HG02610 (cell line): ENCODE measurements around the gene DLG2.
A peak's percentile ranks its signal among the peaks of the same experiment; 100 is the strongest.

Source experiments
- ATAC-seq: cut with Tn5 transposase; IDR thresholded peaks from one replicate; pipeline ENCODE4 v1.9.1; 2021; ENCODE audit warnings: mild to moderate bottlenecking, moderate library complexity; ENCODE audit not compliant: unreplicated experiment

The DLG2 gene

DNA sequence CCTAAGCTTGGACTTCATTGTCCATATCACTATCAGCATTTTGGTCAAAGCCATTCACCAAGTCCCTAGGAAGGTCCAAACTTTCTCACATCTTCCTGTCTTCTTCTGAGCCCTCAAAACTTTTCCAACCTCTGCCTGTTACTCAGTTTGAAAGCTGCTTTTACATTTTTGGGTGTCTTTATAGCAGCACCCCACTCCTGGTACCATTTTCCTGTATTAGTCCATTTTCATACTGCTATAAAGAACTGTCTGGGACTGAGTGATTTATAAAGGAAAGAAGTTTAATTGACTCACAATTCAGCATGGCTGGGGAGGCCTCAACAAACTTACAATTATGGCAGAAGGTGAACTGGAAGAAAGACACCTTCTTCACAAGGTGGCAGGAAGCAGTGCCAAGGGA, 1624.0 kb downstream of the DLG2 start:
- ATAC-seq = no peak

DNA sequence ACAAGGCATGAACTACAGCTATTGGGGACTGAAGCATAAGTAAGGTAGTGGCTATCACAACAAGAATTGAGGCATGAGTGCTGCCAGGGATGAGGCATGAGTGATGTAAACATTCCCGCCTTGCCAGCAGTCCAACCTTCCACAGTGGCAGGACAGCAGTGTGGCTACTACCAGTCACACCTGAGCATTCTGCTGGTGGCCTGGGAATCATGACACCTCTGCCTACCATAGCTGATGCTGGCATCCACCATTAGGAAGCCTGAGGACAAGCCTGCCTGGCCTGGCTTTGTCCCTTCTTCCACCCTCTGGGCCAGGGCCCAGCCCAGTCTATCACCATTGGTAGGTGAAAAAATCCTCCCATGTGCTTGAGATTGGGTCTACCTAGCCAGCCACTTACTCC, 1628.2 kb downstream of the DLG2 start:
- ATAC-seq = no peak

DNA sequence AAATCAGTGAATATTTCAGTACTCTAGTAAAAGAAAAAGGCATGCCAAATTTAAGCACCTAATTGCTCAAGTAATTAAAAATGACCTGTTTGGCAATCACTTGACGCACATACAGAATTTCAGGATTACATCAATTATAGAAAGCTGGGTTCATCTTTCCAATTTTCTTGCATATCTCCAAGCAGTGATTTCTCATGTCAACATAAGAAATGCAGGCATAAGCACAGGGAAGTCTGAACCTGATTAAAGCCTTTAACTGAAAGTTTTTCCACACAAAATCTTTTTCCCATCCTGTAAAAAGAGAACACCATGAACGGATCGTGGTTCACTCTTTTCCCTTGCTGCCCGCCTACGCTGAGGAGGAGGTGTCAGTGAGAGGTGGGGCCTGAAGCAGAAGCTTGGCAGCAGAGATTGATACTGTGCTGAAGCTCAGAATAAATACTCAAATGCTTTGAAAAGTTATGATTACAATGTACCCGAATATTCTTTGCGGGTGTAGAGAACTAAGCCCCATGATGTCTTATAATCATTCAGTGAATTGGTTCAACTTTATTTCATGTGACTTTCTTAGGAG, 1636.9 kb downstream of the DLG2 start:
- ATAC-seq = no peak

DNA sequence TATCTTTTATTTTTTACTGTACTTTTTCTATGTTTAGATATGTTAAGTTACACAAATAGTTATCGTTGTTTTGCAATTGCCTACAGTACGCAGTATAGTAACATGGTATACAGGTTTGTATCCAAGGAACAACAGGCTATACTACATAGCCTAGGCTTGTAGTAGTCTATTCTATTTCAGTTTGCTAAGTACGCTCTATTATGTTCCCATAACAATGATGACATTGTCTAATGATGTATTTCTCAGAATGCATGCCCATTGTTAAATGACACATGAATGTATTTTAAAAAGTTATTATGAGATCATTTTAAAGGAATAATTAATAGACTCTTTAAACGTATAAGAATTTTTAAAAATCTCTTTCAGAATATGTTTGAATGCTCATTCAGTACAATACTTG, 1644.3 kb downstream of the DLG2 start:
- no peak for ATAC-seq

DNA sequence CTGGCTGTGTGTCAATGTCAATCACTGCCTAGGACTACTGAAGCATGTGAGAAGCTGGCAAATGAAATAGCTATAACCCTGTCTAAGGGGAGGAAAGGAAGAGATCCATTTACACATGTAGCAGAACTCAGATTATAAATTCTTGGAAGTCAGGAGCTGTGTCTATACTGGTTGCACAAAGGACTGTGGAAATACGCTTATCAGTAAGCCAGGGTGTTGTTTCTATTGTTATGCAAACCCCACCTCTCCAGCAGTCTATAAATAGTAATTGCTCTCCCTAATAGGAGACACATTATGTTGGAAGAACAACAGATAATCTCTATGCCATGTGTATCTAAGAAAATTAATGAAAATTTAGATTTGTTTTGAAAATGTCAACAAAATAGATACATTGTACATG, 1647.6 kb downstream of the DLG2 start:
- no peak for ATAC-seq

DNA sequence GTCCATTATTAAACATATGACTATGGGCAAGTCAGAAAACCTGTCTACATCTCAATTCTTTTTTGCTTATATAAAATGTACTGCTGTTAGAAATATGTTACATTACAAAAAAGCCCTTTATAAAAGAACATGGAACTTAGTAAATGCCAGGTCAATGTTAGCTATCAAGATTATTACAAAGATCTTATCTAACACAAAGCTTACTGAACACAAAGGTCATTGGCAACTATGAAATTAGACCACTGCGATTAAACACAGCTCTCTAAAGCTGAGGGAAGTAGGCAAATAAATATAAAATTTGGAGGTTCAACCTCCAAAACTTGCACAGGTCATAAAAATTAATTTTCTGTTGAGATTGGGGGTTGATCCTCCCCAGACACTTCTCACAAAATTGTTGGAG, 1648.2 kb downstream of the DLG2 start:
- ATAC-seq = no peak

DNA sequence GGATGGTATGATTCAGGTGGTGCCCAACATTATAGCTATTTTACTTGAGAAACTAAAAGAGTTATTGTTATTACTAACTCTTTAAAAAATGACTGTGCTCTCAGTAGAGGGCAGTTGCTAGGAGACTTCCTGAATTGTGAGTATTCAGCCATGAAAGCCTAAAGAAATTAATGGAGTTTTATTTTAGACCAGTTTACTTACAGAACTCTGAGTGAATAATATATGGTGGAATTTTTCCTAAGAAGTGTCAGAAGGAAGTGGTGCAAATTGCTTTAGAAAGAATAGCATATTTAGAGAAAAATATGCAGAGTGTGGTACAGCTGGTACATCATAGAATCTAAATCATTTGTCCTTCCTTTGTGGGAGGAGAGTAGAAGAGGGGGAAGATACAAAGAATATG, 1651.1 kb downstream of the DLG2 start:
- ATAC-seq = peak; percentile 44

DNA sequence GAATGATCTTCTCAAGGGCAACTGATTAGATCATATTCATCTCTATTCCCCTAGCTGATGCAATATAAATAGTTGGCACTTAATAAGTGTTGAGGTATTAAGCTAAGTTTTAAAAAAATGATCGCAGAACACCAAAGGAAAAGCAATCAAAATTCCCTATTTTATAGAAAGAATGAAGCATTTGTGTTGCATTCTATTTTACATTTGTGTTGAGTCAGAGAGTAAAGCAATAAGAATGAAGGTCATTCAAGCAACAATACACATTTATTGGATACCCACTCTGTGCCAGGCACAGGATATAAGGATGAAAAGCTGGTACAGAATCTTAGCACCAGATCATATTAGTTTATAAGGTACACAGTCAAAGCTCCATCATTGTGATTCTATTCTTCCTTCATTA, 1654.6 kb downstream of the DLG2 start:
- ATAC-seq = no peak

DNA sequence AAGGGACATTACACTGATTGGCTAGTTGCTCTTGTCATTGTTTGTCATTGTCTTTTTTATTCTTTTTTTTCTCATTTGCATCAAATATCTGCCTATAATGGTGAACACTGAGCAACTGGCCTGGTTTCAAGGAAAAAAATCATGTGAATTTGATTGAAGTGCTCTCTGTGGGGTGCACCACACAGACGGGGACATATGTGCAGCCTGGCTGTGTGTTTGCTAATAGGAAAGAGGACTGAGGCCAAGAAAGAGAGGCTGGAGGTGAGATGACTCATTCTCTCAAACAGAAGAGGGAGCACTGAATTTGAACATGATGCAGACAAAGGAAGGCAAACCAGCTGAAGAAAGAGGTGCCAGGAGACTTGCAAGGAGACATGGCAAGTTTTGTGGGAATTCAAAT, 1656.1 kb downstream of the DLG2 start:
- ATAC-seq = peak; percentile 26

DNA sequence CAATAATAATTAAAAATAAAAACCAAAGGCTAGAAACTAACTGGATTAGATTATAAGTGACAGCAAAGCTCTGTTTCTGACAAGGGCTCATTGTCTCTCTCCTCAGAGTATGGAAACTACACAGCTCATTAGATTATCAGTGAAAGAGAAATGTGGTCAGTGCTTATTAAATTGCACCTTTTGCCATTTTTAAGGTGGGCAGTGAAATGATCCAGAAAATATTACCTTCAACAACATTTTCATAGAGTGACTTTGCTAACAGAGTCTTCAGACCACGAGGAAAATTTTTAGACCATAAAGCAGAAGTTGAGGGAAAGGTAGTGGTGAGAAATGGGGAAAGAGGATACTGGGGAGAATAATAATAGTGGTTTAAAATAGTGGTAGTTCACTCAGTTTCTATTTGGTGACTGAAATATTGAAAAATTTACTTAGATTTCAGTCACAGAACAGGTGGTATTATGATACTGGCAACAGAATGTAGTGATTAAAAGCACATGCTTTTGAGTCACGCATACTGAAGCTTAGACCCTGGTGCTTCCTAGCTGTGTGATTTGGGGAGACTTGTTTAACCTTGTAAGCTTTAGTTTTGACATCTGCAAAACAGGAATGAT, 1657.0 kb downstream of the DLG2 start:
- peak; percentile 92 for ATAC-seq

DNA sequence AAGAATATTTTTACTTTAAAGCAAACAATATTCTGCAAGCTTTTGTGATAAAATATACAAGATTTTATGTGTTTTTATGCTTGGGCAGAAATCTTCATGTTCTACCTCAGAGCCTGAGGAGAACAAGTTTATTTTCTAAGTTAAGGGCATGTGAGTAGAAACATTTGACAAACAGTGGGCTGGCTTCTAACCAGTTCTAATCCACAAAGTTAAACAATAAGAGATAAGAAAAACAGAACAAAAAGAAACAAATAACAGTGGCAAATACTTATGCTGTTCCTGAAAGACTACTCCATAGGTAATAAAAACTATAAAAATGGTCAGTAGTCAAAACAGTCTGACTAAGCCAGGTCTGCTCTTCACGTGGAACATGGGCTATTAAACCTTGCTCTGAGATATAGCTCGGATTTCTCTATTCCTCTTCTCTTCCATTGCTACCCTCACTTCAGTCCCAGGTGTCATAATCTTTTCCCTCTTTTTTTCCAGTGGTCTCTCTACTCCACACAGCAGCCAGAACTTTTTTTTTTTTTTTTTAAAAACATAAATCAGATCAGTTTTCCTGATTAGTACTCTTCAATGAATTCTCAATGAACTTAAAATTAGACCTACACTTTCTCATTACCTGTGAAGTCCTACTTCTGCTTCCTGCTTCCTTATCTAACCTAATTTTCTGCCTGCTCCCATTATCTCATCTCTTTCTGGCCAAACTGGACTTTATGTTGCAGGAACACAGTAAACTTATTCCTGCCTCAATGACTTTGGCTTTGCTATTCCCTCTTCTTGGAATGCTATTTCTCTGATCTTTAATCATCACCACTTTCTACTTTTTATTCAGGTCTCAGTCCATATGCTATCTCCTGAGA, 1669.9 kb downstream of the DLG2 start:
- no peak for ATAC-seq

DNA sequence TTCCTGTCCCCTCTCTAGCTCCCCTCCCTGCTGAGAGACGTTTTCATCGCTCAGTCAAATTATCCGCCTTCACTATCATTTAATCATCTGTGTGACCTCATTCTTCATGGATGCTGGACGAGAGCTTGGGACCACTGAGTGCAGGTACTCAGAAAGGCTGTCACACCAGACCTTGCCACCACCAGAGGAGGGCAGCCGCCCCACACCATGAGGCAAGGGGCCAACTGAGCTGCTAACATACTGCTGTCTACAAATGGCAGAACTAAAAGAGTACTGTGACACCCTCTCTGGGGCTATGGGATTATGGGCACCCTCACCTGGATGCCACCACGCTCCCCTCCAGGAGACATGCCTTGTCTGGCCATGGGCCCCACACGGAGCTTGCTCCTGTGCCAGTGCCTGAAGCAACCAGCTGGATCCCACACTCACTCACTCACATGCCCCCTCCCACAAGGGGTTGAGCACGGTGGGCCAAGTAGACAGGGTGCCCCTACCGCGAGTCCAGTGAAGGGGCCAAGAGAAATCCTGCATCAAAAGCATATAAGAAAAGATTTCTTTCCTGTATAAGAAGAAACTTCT, 1670.9 kb downstream of the DLG2 start:
- no peak for ATAC-seq

DNA sequence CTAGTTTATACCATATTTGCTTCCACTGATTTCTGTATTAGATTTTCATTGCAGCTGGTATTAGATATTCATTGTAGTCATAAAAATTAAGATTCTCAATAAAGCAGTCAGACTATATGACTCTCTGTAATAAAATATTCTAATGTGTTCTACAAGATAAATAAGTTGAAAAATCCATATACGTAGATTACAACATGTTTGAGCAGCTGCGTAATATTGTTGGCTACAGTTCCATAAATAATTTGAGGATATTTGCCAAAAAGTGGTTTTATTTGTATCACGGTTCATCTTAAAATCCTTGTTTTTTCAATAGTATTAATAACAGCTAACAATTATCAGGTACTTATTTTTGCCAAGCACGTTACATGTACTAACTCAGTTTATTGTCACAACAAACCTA, 1672.4 kb downstream of the DLG2 start:
- ATAC-seq = no peak

DNA sequence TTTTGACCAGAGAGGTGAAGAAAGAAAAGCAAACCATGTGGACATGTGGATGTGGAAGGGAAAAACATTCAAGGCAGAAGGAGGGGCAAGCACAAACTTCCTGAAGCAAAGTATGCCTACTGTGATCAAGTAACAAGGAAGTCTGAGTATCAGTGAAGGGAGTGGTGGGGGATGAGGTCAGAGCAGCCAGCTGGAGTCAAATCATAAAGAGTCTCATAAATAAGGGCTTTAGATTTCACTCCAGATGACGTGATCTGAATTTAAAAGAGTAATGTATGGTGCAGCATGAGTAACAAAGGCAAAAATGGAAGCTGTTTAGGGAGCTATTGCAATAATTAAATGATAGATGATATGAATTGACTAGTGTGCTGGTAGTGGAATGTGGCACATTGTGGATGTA, 1675.6 kb downstream of the DLG2 start:
- ATAC-seq = no peak

DNA sequence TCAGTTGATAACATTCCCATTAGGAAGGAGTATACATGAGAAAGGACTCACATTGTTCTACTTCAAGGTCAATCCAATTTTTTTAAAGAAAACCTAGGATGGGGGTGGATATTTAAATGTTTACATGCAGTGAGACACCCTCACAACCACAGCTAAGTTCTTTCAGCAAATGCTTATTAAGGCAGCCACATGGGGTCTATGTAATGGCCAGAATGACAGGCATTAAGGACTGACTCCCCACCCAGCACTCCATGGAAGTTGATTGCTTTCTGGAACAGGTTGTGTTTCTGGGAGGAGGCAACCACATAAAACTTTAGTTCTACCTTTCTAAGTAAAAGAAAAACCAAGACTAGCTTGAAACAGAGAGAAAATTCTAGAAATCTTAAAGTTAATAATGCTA, 1678.9 kb downstream of the DLG2 start:
- no peak for ATAC-seq

DNA sequence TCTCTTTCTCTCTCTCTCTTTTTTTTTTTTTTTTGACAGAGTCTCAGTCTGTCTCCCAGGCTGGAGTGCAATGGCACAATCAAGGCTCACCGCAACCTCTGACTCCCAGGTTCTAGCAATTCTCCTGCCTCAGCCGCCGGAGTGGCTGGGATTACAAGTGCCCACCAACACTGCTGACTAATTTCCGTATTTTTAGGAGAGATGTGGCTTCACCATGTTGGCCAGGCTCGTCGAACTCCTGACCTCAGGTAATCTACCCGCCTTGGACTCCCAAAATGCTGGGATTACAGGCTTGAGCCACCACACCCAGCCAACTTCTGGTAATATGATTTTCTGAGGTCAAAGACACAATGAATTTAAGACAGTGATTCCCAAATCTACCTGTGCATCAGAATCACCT, 1681.2 kb downstream of the DLG2 start:
- ATAC-seq = no peak

DNA sequence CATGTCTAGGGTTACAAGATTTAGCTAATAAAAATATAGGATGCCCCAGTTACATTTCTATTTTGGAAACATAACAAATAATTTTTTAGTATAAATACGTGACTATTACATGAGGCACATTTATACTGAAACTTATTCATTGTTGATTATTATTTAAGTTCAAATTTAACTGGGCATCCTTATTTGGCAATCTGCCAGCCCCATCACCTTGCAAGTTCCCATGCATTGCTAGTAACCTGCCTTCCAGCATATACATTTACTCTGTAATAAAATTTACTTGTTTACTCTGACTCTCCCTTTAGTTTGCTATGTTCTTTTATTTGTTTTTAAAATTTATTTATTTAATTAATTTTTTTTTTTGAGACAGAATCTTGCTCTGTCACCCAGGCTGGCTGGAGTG, 1686.1 kb downstream of the DLG2 start:
- ATAC-seq = no peak

DNA sequence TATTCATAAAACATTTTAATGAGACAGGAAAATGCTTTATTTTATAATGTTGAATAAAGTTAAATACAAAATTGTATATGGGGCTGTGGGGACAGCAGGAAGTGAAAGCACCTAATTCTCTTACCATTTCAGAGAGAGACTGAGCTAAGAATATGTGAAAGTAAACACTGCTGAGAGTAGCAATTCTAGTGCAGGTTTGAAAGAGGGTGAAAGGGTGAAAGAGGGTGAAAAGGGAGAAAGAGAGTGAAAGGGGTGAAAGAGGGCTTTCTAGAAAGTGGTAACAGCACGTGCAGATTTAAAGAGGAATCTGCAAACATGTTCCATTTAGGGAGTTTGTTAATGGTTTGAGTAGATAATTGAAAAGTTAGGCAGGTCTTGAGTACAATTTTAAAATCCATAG, 1689.0 kb downstream of the DLG2 start:
- ATAC-seq = no peak

DNA sequence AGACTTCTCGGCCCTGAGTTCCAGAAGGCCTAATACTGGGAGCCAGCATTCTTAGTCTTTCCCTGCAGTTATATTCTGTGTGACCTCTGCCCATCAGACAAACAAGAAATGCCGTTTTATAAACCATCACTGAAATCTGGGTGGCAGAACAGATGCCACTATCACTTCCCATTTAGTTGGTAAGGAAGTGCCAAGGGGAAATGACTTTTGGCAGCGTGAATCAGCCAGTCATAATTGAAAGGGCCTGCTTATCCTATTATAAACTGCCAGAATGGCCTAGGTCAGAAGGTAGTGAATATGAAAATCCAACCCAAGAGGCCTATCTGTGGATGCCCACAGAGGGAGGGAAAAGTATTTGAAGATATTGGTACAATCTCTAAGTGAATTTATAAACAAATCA, 1694.1 kb downstream of the DLG2 start:
- ATAC-seq = no peak

DNA sequence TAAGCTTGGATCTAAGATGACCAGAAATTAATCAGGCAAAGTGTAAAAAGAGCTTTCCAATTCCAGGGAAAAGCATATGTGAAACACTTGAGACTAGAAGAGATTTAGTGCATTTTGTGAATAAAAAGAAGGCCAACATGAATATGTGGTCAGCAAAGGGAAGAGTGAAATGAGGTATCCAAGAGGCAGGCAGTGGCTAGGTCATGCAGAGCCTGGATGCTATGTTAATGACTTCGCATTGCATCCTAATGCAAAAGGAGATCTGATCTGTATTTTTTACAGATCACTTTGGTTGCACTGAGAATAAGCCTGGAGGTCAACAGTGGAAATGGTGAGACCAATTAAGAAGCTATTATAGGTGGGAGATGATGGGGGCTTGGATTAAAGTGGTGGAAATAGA, 1699.7 kb downstream of the DLG2 start:
- ATAC-seq = no peak

DNA sequence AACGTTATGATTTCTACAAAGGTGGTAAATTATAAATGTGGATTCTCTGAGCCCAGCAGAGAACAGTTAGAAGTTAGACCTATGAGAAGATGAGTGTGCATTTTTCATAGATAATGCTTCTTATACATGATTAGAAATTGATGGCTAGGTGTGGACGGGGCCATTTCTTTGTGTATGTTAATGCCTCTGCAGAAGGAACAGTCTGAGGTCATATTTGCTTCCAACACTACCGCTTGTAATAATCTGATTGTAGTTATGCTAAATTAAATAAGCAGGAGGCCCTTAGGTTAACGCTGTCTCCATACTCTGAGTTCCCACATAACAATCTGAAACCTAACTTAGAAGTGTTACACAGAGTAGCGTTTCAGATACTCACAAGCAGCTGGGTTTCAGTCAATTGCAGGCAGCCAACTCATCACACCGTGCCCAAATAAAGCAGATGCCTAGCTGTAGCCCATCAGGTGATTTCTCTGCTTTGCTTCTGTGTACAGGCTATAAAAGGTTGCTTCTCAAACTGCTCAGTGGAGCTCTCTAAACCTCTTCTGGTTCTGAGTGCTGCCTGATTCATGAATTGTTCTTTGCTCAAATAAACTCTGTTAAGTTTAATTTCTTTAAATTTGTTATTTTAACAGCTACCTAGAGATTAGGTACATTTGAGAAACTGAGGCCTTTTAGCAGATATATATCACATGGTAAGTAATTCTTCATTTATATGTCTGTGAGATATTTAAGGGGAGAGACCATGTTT, 1702.2 kb downstream of the DLG2 start:
- ATAC-seq = no peak
